DMS53 treated with DMSO at 0.1 percent for 48 hours (cell line): ENCODE data around the gene PCDHB14.

ENCODE experiments used
- DNase-seq: peaks from one replicate; lab custom pipeline; 2025; ENCODE audit not compliant: unreplicated experiment; lab: John Stamatoyannopoulos, UW

The PCDHB14 gene

GRCh38 chr5:141269195-141269594, 46.1 kb downstream of the PCDHB14 start:
- DNase-seq: no peak

- no peak for DNase-seq
Measured at GRCh38 chr5:141272906-141273305, 49.8 kb downstream of the PCDHB14 start.
